Stimulated activated CD4-positive, alpha-beta T cell treated with anti-CD3 and anti-CD28 coated beads, TNF-alpha, amount 100 ng/mL, for 4 hours (primary cell): ENCODE measurements around the gene GBF1.
A peak's percentile ranks its signal among the peaks of the same experiment; 100 is the strongest.
"Not testable (repeated sequence)": the region's sequence is repeated elsewhere in the genome, so short reads cannot be mapped to it uniquely, and the experiment has no call there.

ENCODE experiments used
- DNase-seq, 3 experiments: peaks; one replicate each; pipeline ENCODE4 v3.0.0-alpha.2; 2020; ENCODE audit warnings: low read depth in 3 of 3

The GBF1 gene

GRCh38 chr10:102233997-102234396, 11.3 kb upstream of the GBF1 start:
- no peak for DNase-seq

- no peak for DNase-seq
Observed at GRCh38 chr10:102234888-102235597, 10.3 kb upstream of the GBF1 start.

- DNase-seq, result no peak
Observed at GRCh38 chr10:102235598-102235920, 9.8 kb upstream of the GBF1 start.

GRCh38 chr10:102236006-102236405, 9.3 kb upstream of the GBF1 start:
- DNase-seq, result no peak

GRCh38 chr10:102237711-102238252, 7.5 kb upstream of the GBF1 start:
- DNase-seq, result no peak

- DNase-seq, result no peak
Observed at GRCh38 chr10:102240467-102241031, 4.8 kb upstream of the GBF1 start.

- DNase-seq, result no peak
Observed at GRCh38 chr10:102241032-102241443, 4.3 kb upstream of the GBF1 start.

- DNase-seq, result peak; percentile 74 to 78 (median 76)
Observed at GRCh38 chr10:102241444-102242117, 3.8 kb upstream of the GBF1 start, which contains the start of gene PITX3. Gene PITX3, minus strand, starts transcription at chr10:102241512. Its CDS starts 9,432 bp downstream, at chr10:102232080.

- no peak for DNase-seq
Observed at GRCh38 chr10:102242118-102242485, 3.2 kb upstream of the GBF1 start.

- DNase-seq, result no peak
Observed at GRCh38 chr10:102243309-102243708, 2.0 kb upstream of the GBF1 start.

GRCh38 chr10:102245932-102246251, 560 bp downstream of the GBF1 start:
- no peak for DNase-seq

- DNase-seq, result no peak
Observed at GRCh38 chr10:102246261-102246660, 929 bp downstream of the GBF1 start.

GRCh38 chr10:102247734-102248133, 2.4 kb downstream of the GBF1 start:
- no peak for DNase-seq

GRCh38 chr10:102252508-102252907, 7.2 kb downstream of the GBF1 start:
- not testable (repeated sequence) for DNase-seq

- DNase-seq, result no peak
Observed at GRCh38 chr10:102254426-102254825, 9.1 kb downstream of the GBF1 start.

GRCh38 chr10:102255404-102255803, 10.1 kb downstream of the GBF1 start:
- no peak for DNase-seq

- DNase-seq, result no peak
Observed at GRCh38 chr10:102261196-102261595, 15.9 kb downstream of the GBF1 start.

GRCh38 chr10:102261842-102262241, 16.5 kb downstream of the GBF1 start:
- DNase-seq, result no peak

GRCh38 chr10:102262744-102263370, 17.5 kb downstream of the GBF1 start:
- DNase-seq, result no peak

- DNase-seq, result no peak
Observed at GRCh38 chr10:102264371-102264770, 19.0 kb downstream of the GBF1 start.

GRCh38 chr10:102266670-102267069, 21.3 kb downstream of the GBF1 start:
- no peak for DNase-seq

GRCh38 chr10:102267748-102268147, 22.4 kb downstream of the GBF1 start:
- no peak for DNase-seq
